ENCODE measurements around the gene TRPT1.
"Not testable (repeated sequence)": the region's sequence is repeated elsewhere in the genome, so short reads cannot be mapped to it uniquely, and the experiment has no call there.

Gene TRPT1

GRCh38 chr11:64247729-64248531, 21.9 kb upstream of the TRPT1 start:
- Histone ChIP-seq H3K4ac (ENCODE audit: low read length) (no peak overlapping the region), H3K18ac (ENCODE audit: low read length) (peak overlapping the region; percentile 86), H4K8ac (ENCODE audit: low read depth, low read length) (no peak overlapping the region), H3K9ac (ENCODE audit: low read depth, low read length, poor library complexity) (no peak overlapping the region), H3K4me2 (ENCODE audit: insufficient read depth, low read length, poor library complexity, severe bottlenecking) (peak overlapping the region; percentile 98), H2BK12ac (ENCODE audit: low read length) (no peak overlapping the region), H2BK5ac (ENCODE audit: low read length) (no peak overlapping the region), H3K4me3 (ENCODE audit: low read length in 2 of 2) (peak overlapping the region; percentile 54 to 70), H3K14ac (ENCODE audit: low read length) (no peak overlapping the region), H3K27ac (replicated peaks; ENCODE audit: low read length) (no peak overlapping the region), H2BK15ac (ENCODE audit: low read length) (peak overlapping the region; percentile 33), H2AFZ (ENCODE audit: low read length) (peak overlapping the region; percentile 83), H3K79me1 (ENCODE audit: low read depth, low read length) (peaks cover 11% of the 10 kb centered on the region), H2BK120ac (ENCODE audit: low read depth, low read length) (peak overlapping the region; percentile 7), H3K23ac (ENCODE audit: low read depth, low read length, poor library complexity) (peak overlapping the region; percentile 70), H4K91ac (ENCODE audit: low read depth, low read length, poor library complexity) (no peak overlapping the region), H3K4me1 (ENCODE audit: control insufficient read depth in 2 of 2, insufficient read depth in 1 of 2, low read depth in 1 of 2, low read length in 2 of 2) (peaks cover 24 to 42% of the 10 kb centered on the region in 2 donors), H2AK5ac (ENCODE audit: low read depth, low read length) (no peak overlapping the region), H3K27me3 (ENCODE audit: control insufficient read depth in 3 of 3, insufficient read depth in 3 of 3, low read depth in 1 of 3, low read length in 3 of 3) (no peaks in the 10 kb centered on the region), H3K9me3 (replicated peaks in 1 of 2; ENCODE audit: control insufficient read depth in 2 of 2, insufficient read depth in 1 of 2, low read depth in 1 of 2, low read length in 2 of 2) (no peaks in the 10 kb centered on the region), H3K36me3 (replicated peaks in 1 of 2; ENCODE audit: control insufficient read depth in 2 of 2, insufficient read depth in 2 of 2, low read length in 2 of 2) (peaks cover 11 to 18% of the 10 kb centered on the region in 2 donors)
- no peak for DNase-seq (ENCODE audit: low spot score)
- WGBS, 2 donors (ENCODE audit: extremely low coverage in 2 of 2, insufficient read length in 2 of 2, insufficient replicate concordance in 1 of 2) = no CpG with 5 or more reads among the region's 31 CpGs

- Histone ChIP-seq H3K9ac (ENCODE audit: low read depth, low read length, poor library complexity) (peak within 1 kb of the TSS; percentile 95), H2BK120ac (ENCODE audit: low read depth, low read length) (peak within 1 kb of the TSS; percentile 52), H4K8ac (ENCODE audit: low read depth, low read length) (peak within 1 kb of the TSS; percentile 86), H2BK5ac (ENCODE audit: low read length) (peak within 1 kb of the TSS; percentile 76), H3K18ac (ENCODE audit: low read length) (peak within 1 kb of the TSS; percentile 92), H2BK12ac (ENCODE audit: low read length) (peak within 1 kb of the TSS; percentile 97), H3K27me3 (ENCODE audit: control insufficient read depth in 3 of 3, insufficient read depth in 3 of 3, low read depth in 1 of 3, low read length in 3 of 3) (no peaks in the 10 kb centered on the region), H3K4ac (ENCODE audit: low read length) (peak within 1 kb of the TSS; percentile 97), H2BK15ac (ENCODE audit: low read length) (peak within 1 kb of the TSS; percentile 47), H3K27ac (replicated peaks; ENCODE audit: low read length) (peak within 1 kb of the TSS; percentile 61), H3K36me3 (replicated peaks in 1 of 2; ENCODE audit: control insufficient read depth in 2 of 2, insufficient read depth in 2 of 2, low read length in 2 of 2) (peaks cover 11 to 19% of the 10 kb centered on the region in 2 donors), H3K4me1 (ENCODE audit: control insufficient read depth in 2 of 2, insufficient read depth in 1 of 2, low read depth in 1 of 2, low read length in 2 of 2) (peaks cover 25 to 43% of the 10 kb centered on the region in 2 donors), H3K79me1 (ENCODE audit: low read depth, low read length) (peaks cover 16% of the 10 kb centered on the region), H3K23ac (ENCODE audit: low read depth, low read length, poor library complexity) (peak within 1 kb of the TSS; percentile 96), H3K4me3 (ENCODE audit: low read length in 2 of 2) (peak within 1 kb of the TSS; percentile 70 to 94), H2AFZ (ENCODE audit: low read length) (peak within 1 kb of the TSS; percentile 83), H4K91ac (ENCODE audit: low read depth, low read length, poor library complexity) (no peak within 1 kb of the TSS), H3K9me3 (replicated peaks in 1 of 2; ENCODE audit: control insufficient read depth in 2 of 2, insufficient read depth in 1 of 2, low read depth in 1 of 2, low read length in 2 of 2) (no peaks in the 10 kb centered on the region), H2AK5ac (ENCODE audit: low read depth, low read length) (peak within 1 kb of the TSS; percentile 98), H3K4me2 (ENCODE audit: insufficient read depth, low read length, poor library complexity, severe bottlenecking) (peak within 1 kb of the TSS; percentile 98), H3K14ac (ENCODE audit: low read length) (peak within 1 kb of the TSS; percentile 96)
- WGBS, 2 donors (ENCODE audit: extremely low coverage in 2 of 2, insufficient read length in 2 of 2, insufficient replicate concordance in 1 of 2) = no CpG with 5 or more reads among the region's 74 CpGs
- DNase-seq (ENCODE audit: low spot score) = peak; percentile 87
These were observed 21.1 kb upstream of the TRPT1 start, which contains the start of gene PPP1R14B for GRCh38 chr11:64246871-64247728. PPP1R14B (minus strand) TSS chr11:64246943; CDS start chr11:64246673, 270 bp downstream.

- H3K27ac ChIP-seq (replicated peaks; ENCODE audit: low read length); H3K14ac ChIP-seq (ENCODE audit: low read length); H2BK12ac ChIP-seq (ENCODE audit: low read length); H4K8ac ChIP-seq (ENCODE audit: low read depth, low read length); H2BK120ac ChIP-seq (ENCODE audit: low read depth, low read length); H3K9me3 ChIP-seq (replicated peaks in 1 of 2; ENCODE audit: control insufficient read depth in 2 of 2, insufficient read depth in 1 of 2, low read depth in 1 of 2, low read length in 2 of 2); H3K27me3 ChIP-seq (ENCODE audit: control insufficient read depth in 3 of 3, insufficient read depth in 3 of 3, low read depth in 1 of 3, low read length in 3 of 3); H2BK15ac ChIP-seq (ENCODE audit: low read length); H2BK5ac ChIP-seq (ENCODE audit: low read length); H3K23ac ChIP-seq (ENCODE audit: low read depth, low read length, poor library complexity); DNase-seq (ENCODE audit: low spot score); H4K91ac ChIP-seq (ENCODE audit: low read depth, low read length, poor library complexity); H2AK5ac ChIP-seq (ENCODE audit: low read depth, low read length); H3K18ac ChIP-seq (ENCODE audit: low read length); H3K4ac ChIP-seq (ENCODE audit: low read length); H3K9ac ChIP-seq (ENCODE audit: low read depth, low read length, poor library complexity): not testable (repeated sequence)
- WGBS, 2 donors (ENCODE audit: extremely low coverage in 2 of 2, insufficient read length in 2 of 2, insufficient replicate concordance in 1 of 2) = no CpG with 5 or more reads among the region's 43 CpGs
- Histone ChIP-seq H2AFZ (ENCODE audit: low read length) (peak overlapping the region; percentile 63), H3K4me1 (ENCODE audit: control insufficient read depth in 2 of 2, insufficient read depth in 1 of 2, low read depth in 1 of 2, low read length in 2 of 2) (peaks cover 23 to 43% of the 10 kb centered on the region in 2 donors), H3K4me3 (ENCODE audit: low read length in 2 of 2) (peak overlapping the region; percentile 70 to 94), H3K36me3 (replicated peaks in 1 of 2; ENCODE audit: control insufficient read depth in 2 of 2, insufficient read depth in 2 of 2, low read length in 2 of 2) (peaks cover 11 to 19% of the 10 kb centered on the region in 2 donors), H3K79me1 (ENCODE audit: low read depth, low read length) (peaks cover 21% of the 10 kb centered on the region), H3K4me2 (ENCODE audit: insufficient read depth, low read length, poor library complexity, severe bottlenecking) (peak overlapping the region; percentile 84)
These were observed 20.6 kb upstream of the TRPT1 start for GRCh38 chr11:64246621-64246870.
